Frontal cortex (tissue), 4 donors: ENCODE results near the gene E2F1. TPM values are rescaled to one million over a fixed set of nuclear protein-coding genes. Genes with fewer than 3 reads are reported as not detected.

Source experiments
- DNase-seq, 2 donors: peaks; one replicate each; pipeline ENCODE4 v3.0.0; 2012; ENCODE audit warnings: low spot score in 2 of 2
- FAIRE-seq: peaks from 2 replicates; lab custom pipeline; 2012; peaks lifted over from hg19 to GRCh38; lab: Jason Lieb, UNC
- total RNA-seq: library from RNA; depleted of rRNA; stranded (reverse); fragments of >200 nt; gene quantifications from one replicate; pipeline ENCODE4 v1.2.3, GENCODE V29; 2014
- donor health status: control.
- donor health status: control.
- donor health status: control.

Gene E2F1
- total RNA-seq, 1 donor from 2014 or later = 2.4 TPM

DNA sequence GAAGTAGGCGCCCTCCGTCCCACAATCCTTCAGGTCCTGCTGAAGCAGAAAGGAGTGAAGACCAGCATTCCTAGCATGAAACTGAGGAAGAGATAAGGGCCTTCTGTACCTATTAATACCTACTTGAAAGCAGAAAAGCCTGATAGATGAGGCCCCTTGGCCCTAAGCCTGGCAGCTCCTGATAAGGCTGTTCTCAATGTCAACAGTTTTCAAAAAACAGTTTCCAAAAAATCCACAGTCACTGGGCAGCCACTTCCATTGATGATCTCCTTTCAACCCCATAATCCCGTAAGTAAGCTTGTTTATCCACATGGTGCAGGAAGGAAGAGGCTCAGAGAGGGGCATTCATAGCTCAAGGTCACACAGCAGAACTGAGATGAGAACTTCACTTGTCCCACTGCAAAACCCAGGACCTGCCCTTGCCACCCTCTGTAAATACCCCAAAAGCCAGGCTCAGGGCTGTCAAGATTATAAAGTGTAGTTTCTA lies 2.8 kb upstream of the E2F1 start:
- no peak for FAIRE-seq

DNA sequence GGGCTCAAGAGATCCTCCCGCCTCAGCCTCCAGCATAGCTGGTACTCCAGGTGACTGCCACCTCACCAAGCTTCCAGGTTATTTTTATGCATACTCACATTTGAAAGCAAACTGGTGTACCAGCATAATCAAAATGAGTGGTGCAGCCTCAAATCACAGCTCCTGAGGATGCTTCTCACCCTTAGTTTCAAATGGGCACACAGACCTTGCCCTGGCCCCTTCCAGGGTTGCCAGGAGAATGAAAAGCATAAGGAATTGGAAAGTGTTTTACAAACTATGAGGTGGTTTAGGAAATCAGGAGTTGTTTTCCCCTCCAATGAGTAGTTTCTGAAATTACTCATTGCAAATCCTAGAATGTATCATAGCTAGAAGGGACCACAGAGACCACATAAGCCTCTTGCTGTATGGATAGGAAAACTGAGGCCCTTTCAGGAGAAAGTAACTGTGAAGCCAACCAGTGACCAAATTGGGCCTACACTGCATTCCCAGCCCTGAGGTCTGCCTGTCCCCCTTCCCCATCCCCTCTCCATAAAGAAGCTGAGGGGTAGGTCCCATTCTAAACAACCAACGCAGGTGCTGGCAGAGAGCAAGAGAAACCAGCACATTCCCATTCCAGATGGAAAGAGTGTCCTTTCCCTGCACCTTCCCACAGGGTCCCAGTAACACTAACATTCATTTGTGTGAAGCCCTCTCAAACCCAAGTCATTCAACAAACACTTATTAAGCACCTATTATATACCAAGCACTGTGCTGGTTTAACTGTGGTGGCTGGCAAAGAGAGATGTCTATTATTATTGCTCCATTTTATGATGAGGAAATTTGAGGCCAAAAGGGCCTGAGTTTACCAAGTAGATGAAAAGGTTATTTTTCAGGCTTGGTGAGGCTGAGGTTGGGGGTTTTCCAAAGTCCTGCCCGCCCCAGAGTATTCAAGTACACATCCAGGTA lies 2.1 kb upstream of the E2F1 start:
- FAIRE-seq = no peak

More for the DNA sequence above, 2.8 kb upstream of the E2F1 start:
- DNase-seq = no peak

DNA sequence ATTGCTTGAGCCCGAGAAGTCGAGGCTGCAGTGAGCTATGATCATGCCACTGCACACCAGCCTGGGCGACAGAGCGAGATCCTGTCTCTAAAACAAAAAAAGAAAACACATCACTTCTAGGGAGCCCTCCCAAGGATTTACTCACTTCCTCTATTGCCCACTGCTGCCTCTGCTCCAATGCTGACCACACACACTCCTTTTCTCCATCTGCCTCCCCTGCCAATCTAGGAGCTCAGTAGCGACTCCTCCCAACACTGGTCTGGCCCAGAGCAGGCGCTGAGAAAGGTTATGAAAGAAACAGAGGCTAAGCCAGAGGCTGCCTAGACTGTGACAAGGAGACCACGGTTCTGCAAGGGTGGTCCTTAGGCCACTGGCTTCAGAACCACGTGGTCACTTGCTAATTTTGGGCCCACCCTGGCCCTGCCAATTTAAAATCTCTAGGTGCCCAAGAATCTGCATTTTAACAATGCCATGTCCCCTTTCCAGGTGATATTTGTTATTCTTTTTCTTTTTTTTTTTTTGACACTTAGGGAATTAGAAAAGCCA lies 1.3 kb upstream of the E2F1 start:
- FAIRE-seq (no peak), DNase-seq (no peak)

More for the DNA sequence above, 2.1 kb upstream of the E2F1 start:
- DNase-seq = no peak

DNA sequence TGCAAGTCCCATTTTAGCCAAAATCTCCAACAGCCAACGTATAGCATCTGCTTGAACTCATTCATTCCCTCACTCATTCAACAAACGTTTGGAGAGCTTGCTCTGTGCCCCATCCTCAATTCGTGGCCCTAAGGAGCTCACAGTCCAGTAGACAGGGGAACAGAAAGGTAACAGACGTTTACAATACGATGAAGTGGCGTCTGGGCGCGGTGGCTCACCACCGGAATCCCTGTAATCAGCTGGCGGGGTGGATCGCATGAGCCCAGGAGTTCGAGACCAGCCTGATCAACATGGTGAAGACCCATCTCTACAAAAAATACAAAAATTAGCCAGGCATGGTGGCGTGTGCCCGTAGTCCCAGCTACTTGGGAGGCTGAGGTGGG lies 790 bp upstream of the E2F1 start:
- FAIRE-seq (no peak), DNase-seq (no peak)

DNA sequence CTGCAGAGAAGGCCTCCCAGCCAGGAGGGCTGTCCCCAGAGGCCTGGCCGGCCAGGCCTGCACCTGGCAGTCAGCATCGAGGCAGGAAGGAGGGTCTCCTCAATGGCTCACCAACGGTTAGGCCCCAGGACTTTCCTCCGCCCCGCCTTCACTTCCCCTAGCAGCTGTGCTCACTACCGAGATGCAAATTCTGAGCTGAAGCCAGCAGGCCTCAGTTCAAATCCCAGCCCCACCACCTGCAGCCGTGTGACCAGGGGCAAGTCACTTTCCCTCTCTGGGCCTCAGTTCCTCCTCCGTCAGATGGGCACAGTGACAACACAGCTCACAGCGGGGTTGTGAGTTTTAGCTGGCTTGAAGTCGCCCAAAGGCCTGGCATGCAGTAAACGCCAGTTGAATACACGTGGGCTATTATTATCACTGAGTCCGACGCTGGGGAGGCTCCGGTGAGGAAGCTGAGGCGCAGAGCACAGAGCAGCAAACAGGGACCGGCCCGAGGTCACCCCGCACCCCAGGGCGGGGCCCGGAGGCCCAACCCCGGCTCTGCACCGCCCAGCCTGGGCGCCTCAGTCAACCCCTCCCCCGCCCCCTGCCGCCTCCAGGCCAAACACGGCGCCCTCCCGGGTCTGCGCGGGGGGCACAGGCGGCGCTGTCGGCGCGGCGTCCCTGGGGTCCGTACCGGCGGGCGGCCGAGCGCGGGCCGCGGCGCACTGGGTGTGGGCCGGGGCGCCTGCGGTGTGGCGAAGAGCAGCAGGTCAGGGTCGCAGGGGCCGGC lies 671 bp downstream of the E2F1 start:
- DNase-seq = peak in 1 of 2 donors; percentile 6

DNA sequence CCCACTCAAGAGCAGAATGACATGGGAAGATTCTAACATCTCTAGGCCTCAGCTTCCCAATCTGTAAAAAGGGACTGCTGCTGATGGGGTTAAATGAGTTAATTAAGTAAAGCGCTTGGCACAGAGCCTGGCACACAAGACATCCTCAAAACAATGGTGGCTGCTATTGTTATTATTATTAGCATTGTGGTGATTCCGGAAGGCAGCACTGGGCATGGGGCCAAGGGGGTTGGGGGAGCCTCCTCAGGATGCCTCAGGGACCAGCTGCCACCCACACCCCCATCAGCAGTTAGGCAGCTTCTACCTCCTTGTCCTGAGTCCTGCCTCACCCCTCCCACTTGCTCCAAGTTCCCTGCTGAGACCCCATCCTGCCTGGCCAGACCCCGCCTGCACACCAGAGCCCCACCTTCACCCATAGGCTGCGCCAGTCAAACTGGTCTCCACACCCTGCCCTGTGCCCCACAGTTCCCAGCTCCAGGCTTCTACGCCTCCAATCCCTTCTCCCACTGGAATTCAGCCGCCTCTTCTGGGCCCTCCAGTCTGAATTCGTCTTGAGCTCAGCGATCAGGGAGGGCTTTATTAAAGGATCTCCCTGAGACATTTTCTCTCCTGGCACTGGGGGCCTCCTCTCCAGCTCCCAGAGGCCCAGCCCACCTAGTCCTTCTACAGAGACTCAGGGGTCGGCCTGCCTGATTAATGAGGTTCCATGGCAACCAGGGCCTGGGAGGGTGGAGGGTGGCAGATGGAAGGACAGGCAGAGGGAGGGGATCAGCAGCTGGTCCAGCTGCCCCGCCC lies 1.5 kb downstream of the E2F1 start:
- DNase-seq = peak in 1 of 2 donors; percentile 9
- no peak for FAIRE-seq

More for the DNA sequence above, 671 bp downstream of the E2F1 start:
- FAIRE-seq = no peak

DNA sequence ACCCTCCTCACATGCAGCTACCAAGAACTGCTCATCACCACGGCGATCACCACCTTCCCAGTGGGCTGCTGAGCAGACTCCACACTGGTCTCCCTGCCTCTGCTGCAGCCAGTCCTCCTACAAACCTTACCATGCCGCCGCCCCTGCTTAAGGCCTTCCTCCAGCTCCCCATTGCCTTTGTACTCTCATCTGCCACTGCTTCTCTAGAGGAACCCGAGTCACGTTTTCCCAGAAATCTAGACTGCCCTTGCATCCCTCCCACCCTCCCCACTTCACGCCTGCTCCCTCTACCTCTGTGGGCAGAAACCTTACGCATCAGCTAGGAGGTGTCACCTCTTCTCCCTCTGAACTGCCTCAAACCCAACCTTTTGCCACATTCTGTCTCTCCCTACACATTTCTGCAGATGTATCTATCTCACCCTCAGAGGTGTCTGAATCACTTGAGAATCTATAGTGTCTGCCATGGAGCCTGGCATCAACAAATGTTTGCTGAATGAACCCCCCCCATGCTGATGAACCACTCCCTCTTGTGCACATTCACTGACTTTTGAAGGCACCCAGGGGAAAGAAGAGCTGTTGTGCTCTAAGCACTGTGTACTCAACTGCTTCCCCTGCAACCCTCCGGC lies 4.3 kb downstream of the E2F1 start:
- FAIRE-seq = no peak

DNA sequence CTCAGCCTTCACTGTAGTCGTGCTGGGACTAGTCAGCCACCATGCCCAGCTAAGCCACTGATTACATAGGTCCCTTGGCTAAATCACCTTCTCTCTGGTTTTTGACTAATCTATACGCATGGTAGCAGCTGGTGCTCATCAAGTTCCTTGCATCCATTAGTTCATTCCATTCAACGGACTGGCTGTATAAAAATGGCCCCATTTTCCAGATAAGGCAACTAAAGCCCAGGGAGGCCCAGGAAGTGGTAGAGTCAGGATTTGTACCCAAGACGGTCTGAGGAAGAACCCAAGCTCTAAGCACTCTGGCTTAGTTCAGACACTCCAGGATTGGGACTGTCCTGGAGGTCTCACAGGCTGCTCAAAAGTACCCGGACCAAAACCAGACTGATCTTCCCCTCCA lies 4.9 kb downstream of the E2F1 start:
- DNase-seq (no peak), FAIRE-seq (no peak)

More for the DNA sequence above, 4.3 kb downstream of the E2F1 start:
- DNase-seq = no peak

DNA sequence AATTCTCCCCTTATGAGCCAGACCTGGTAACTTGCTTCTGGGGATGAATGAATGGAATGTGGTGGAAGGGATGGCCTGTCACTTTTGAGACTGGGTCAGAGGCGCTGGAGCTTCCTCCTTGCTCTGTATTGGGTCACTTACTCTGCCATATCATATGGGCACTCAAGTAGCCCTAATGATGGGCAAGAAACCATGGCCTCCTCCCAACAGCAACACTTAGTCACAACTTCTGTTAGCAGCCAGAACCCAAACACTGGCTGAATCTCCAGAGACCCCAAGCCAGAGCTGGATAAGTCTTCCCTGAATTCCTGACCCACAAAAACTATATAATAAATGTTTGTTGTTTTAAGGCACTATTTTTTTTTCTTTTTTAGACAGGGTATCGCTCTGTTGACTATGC lies 5.5 kb downstream of the E2F1 start:
- DNase-seq = no peak
- FAIRE-seq = no peak

DNA sequence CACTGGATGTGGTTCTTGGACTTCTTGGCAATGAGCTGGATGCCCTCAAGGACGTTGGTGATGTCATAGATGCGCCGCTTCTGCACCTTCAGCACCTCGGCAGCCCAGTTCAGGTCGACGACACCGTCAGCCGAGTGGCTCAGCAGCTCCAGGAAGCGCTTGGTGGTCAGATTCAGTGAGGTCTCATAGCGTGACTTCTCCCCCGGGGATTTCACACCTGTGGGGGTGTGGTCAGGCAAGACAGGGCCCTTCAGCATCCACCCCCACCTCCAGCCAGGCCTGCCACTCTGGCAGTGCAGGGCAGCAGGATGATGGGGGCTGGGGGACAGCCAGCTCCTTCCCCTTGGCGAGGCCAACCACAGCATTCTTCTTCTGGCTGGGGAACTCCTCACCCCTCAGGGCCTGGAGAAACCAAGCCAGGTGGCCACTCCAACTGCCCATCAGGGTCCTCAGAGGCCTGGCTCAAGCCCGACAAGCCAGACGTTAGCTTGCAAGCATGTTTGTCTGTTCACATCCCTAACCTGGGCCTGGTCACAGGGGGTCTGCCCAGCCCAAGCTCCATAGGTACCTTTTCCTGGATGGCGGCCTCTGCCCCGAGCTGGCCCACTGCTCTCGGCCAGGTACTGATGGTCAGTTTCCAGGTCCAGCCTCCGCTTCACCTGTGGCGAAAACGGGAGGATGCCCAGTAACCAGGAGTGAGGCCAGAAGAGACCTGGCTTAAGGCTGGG lies 6.3 kb downstream of the E2F1 start:
- FAIRE-seq = no peak
- DNase-seq = no peak

DNA sequence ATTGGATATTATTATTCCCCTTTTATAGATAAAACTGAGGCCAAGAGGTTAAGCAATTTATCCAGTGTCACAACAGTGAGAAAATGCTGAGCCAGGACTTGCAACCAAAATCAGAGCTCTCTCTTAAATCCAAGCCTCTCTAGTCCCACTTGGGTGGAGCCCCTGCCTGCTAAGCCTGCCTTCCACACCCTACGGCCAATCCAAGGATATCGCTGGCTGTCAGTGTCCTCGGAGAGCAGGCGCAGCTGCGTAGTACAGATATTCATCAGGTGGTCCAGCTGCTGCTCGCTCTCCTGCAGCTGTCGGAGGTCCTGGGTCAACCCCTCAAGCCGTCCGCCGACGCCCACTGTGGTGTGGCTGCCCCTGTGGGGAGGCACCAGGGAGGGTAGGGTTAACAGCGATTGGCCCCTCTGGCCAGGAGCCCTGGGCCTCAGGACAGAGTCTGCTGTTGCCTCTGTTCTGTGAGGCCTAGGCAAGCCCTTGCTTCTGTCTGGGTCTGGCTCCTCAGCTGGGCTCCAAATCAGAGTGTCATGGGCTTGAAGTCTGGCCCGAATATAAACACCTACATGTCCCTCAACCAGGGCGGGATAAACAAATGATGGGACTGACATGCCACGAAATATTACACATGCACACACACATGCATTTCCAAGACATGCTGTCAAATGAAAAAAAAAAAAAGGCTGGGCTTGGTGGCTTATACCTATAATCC lies 8.0 kb downstream of the E2F1 start:
- FAIRE-seq (no peak), DNase-seq (no peak)

DNA sequence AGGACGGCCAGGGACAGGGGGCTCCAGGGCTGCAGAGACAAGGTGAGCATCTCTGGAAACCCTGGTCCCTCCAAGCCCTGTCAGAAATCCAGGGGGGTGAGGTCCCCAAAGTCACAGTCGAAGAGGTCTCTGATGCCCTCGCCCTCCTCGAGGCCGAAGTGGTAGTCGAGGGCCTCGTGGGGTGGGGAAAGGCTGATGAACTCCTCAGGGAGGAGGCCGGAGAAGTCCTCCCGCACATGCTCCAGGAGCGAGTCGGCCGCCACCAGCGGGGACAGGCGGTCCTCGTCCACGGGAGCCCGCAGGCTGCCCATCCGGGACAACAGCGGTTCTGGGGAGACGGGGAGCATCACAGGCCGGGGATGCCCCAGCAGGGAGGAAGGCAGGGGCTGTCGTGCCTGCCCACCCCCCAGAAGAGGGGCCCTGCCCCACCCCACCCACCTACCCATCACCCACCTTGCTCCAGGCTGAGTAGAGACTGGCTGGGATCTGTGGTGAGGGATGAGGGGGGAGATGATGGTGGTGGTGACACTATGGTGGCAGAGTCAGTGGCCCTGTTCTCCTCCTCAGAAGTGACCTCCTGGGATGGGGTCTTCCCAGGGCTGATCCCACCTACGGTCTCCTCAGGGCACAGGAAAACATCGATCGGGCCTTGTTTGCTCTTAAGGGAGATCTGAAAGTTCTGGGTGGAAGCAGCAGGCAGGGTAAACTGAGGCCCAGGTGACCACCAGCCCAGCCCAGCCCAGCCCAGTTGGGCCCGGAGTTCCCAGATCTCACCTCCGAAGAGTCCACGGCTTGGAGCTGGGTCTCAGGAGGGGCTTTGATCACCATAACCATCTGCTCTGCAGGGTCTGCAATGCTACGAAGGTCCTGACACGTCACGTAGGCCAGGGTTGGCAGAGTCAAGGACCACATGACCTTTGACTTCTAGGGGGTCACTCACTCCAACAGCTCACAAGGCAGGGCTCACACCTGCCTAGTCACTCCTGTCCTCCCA lies 9.2 kb downstream of the E2F1 start:
- DNase-seq (no peak), FAIRE-seq (no peak)

DNA sequence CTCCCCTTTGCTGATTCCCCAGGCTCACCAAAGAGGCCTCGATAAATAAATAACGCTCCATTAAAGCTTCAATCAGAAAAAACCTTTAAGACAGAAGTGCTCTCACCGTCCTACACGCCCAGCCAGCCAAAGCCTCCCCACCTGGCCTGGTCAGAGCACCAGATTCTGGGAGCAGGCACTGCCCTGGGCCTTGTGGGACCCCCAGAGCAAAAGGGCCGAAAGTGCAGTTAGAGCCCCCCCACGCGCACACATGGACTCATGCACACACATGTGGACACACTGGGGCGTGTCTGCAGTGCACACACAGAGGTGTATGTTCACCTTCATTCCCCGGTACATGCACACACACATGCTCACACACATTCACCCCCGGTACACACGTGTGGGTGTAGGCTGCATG lies 10.1 kb downstream of the E2F1 start:
- no peak for DNase-seq
- no peak for FAIRE-seq

DNA sequence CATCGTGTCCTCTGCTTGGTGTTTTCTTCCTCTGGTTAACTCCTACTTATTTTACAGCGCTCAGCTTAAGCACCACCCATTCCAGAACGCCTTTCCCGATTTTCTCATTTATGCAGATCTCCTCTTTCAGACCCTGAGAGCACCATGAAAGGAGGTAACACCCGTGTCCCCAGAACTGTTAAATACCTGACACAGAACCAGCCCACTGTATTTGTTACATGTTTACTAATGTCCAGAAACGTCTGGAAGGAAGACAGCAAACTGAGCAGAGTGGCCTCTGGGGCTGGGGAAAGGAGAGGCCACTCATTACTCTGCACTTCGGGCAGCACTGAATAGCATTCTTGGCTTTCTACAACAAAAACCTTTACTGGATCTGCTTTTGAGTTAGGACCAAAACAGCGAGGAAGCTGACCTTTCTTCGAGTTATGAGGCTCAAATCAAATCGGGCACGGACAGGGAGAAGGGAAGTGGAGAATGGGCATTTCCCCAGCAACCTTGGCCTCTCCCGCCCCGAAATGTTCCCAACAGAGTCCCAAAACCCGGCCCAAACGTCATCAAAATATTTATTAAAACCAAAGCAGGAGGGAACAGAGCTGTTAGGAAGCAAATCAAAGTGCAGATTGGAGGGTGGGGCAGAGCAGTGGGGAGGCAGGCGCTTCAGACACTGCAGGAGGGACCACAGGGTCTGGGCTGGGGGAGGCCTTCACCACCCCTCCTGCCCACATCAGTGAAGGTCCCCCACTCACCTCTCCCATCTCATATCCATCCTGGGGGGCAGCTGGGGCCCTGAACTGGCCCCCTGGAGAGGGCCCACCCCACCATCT lies 10.8 kb downstream of the E2F1 start:
- no peak for FAIRE-seq
- DNase-seq = no peak

DNA sequence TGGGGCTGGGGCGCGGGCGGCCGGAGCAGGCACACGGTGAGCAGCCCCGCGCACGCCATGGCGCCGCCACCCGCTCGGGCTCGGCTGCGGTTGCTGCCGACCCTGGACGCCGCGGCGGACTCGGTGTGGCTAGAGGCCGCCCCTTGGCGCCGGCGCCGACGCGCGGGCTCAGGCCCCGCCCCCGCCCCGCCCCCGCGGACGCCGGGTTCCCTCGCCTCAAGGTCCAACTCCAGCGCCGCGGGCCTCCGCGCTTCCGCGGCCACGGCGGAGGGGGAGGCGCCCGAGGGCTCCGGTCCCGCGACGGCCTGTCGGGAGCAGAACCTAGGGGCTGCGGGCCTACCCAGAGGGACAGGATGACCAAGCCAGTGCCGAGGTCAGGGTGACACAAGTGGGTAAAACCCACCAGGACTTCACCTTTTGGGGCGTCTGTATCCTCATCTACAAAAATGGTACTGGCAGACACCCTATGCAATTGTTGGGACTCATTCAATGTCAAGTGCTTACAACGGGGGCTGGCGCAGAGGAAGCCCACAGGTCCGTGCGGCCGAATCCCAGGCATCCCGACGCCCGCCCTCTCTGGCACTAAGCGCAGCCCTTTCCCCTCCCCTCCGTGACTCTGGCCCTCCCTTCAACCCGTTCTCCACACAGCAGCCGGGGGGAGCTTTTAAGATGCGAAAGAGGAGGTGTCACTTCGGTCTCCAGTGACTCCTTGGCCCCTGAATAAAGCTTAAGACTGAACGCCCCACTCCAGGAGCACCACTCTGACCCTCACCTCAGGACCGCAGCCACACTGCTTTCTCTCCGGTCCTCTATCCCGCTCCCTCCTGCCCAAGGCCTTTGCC lies 11.7 kb downstream of the E2F1 start, which contains the start of gene NECAB3:
Gene NECAB3, minus strand, starts transcription at position 135 of the 842 bp plus-strand sequence. Its CDS starts 76 bp downstream, at position 59.
- DNase-seq (peak; percentile 94 to 96), FAIRE-seq (no peak)
